GM12878 (cell line): ENCODE data around the gene HDAC9. TPM values are rescaled to one million over a fixed set of nuclear protein-coding genes. Genes with fewer than 3 reads are reported as not detected.

Experiments
- ATAC-seq: fragments of 200-7000 bp; cut with Tn5 transposase; 3 replicates; pipeline ENCODE4 v1.9.1; 2020; ENCODE audit warnings: mild to moderate bottlenecking, moderate library complexity
- BruUV-seq: library from RNA; stranded (reverse); fragments of 400-500 nt; replicated peaks from 2 replicates; lab custom pipeline; 2021; lab: Mats Ljungman, UMichigan
- CTCF ChIA-PET: fragments of 300-600 bp; sonication (Branson Sonifier 250); formaldehyde crosslinking; extraction: SDS; loops from one replicate; lab custom pipeline; 2021; ENCODE audit warnings: inconsistent platforms; lab: Yijun Ruan, JAX
- POLR2A ChIA-PET: fragments of 350-600 bp; formaldehyde crosslinking; extraction: SDS; loops from one replicate; lab custom pipeline; 2021; ENCODE audit warnings: inconsistent platforms; lab: Charles Lee
- RAD21 ChIA-PET: fragments of 300-600 bp; sonication (Branson Sonifier 250); formaldehyde crosslinking; loops from one replicate; lab custom pipeline; 2023; ENCODE audit warnings: antibody characterized with exemption; ENCODE audit not compliant: unreplicated experiment; lab: Charles Lee
- SMC1A ChIA-PET: fragments of 300-600 bp; sonication (Branson Sonifier 250); formaldehyde crosslinking; loops from one replicate; lab custom pipeline; 2023; ENCODE audit not compliant: unreplicated experiment, uncharacterized antibody; lab: Charles Lee
- DNase-seq: peaks from one replicate; pipeline ENCODE4 v3.0.0-alpha.2; 2011; ENCODE audit warnings: low read depth, low spot score
- FAIRE-seq: peaks from 3 replicates; lab custom pipeline; 2011; peaks lifted over from hg19 to GRCh38; lab: Jason Lieb, UNC
- H2AFZ ChIP-seq: 2 replicates; pipeline ENCODE4 v1.6.0; 2011; ENCODE audit warnings: low read depth, low read length, control low read depth; ENCODE audit not compliant: control insufficient read depth
- H3K27ac ChIP-seq: 2 replicates; pipeline ENCODE4 v1.5.1; 2011; ENCODE audit warnings: control low read depth; ENCODE audit not compliant: control insufficient read depth, insufficient read depth
- H3K27me3 ChIP-seq, 2 experiments: replicated peaks in 1 of 2; 2 replicates each; pipeline versions ENCODE4 v1.6.0 to v1.6.1; 2011; ENCODE audit warnings: low read length in 1 of 2; ENCODE audit not compliant: control insufficient read depth in 2 of 2, insufficient read depth in 2 of 2
- H3K36me3 ChIP-seq, 2 experiments: 2 replicates each; pipeline ENCODE4 v1.5.1; 2011; ENCODE audit warnings: low read length in 1 of 2; ENCODE audit not compliant: control insufficient read depth in 2 of 2, insufficient read depth in 2 of 2
- H3K4me1 ChIP-seq: 2 replicates; pipeline ENCODE4 v1.6.1; 2011; ENCODE audit warnings: mild to moderate bottlenecking, low read length, moderate library complexity, mixed read lengths; ENCODE audit not compliant: control insufficient read depth, insufficient read depth
- H3K4me2 ChIP-seq: 2 replicates; pipeline ENCODE4 v1.6.0; 2011; ENCODE audit warnings: control low read depth; ENCODE audit not compliant: control insufficient read depth, insufficient read depth
- H3K4me3 ChIP-seq: fragments of 200-600 bp; sonication (generic); 2 replicates; pipeline ENCODE4 v1.5.1; 2016
- H3K79me2 ChIP-seq: 2 replicates; pipeline ENCODE4 v1.6.0; 2011; ENCODE audit warnings: low read length; ENCODE audit not compliant: control insufficient read depth, insufficient read depth
- H3K9ac ChIP-seq: 2 replicates; pipeline ENCODE4 v1.8.0; 2011; ENCODE audit warnings: low read length, control low read depth, mixed read lengths; ENCODE audit not compliant: control insufficient read depth, insufficient read depth
- H3K9me3 ChIP-seq: replicated peaks from 3 replicates; pipeline ENCODE4 v1.5.1; 2011; ENCODE audit warnings: mild to moderate bottlenecking, low read length; ENCODE audit not compliant: control insufficient read depth, insufficient read depth
- H4K20me1 ChIP-seq: 2 replicates; pipeline ENCODE4 v1.6.0; 2011; ENCODE audit not compliant: control insufficient read depth, insufficient read depth
- BCL11A ChIP-seq: IDR thresholded peaks from 2 replicates; pipeline ENCODE4 v1.6.1; 2011; ENCODE audit warnings: low read depth, low read length
- CBFB ChIP-seq: IDR thresholded peaks from 2 replicates; pipeline ENCODE4 v1.6.1; 2016; ENCODE audit warnings: antibody characterized with exemption, low read depth
- CBX3 ChIP-seq: fragments of 200-600 bp; sonication (generic); IDR thresholded peaks from 2 replicates; pipeline ENCODE4 v1.6.1; 2016; ENCODE audit warnings: low read depth, borderline replicate concordance
- CEBPB ChIP-seq, 2 experiments: fragments of 150-350 bp in 1 of 2; IDR thresholded peaks; 2 replicates each; pipeline ENCODE4 v1.6.1; 2012 to 2014; ENCODE audit warnings: low read depth in 2 of 2, low read length in 2 of 2, borderline replicate concordance in 1 of 2, inconsistent platforms in 1 of 2
- FOXK2 ChIP-seq: fragments of 450-650 bp; IDR thresholded peaks from 2 replicates; pipeline ENCODE4 v1.6.1; 2017; ENCODE audit warnings: mild to moderate bottlenecking, moderate library complexity
- MEF2B ChIP-seq: fragments of 450-650 bp; IDR thresholded peaks from 2 replicates; pipeline ENCODE4 v1.6.1; 2018; ENCODE audit warnings: mild to moderate bottlenecking, moderate library complexity; ENCODE audit not compliant: partially characterized antibody, poor library complexity, severe bottlenecking
- NR2F1 ChIP-seq: fragments of 450-650 bp; conservative IDR thresholded peaks from 2 replicates; pipeline ENCODE4 v1.6.1; 2017; ENCODE audit warnings: mild to moderate bottlenecking
- ZSCAN29 ChIP-seq: fragments of 450-650 bp; IDR thresholded peaks from 2 replicates; pipeline ENCODE4 v1.6.1; 2017; ENCODE audit warnings: mild to moderate bottlenecking, moderate library complexity
- WGBS: methylation state at CpG from one replicate; pipeline ENCODE4 v1.1.6; 2016; ENCODE audit warnings: low lambda C conversion rate; ENCODE audit not compliant: insufficient replicate concordance, insufficient coverage; ENCODE audit errors: missing lambda C conversion rate; 5-methylcytosine and 5-hydroxymethylcytosine counted together
- in situ Hi-C: fragments of 300-500 bp; cut with MboI; formaldehyde crosslinking; loops from 9 replicates; pipeline ENCODE4 v1.14.3; 2018; ENCODE audit warnings: mixed read lengths
- intact Hi-C: fragments of 100-400 bp; cut with micrococcal nuclease; formaldehyde crosslinking; loops from one replicate; pipeline ENCODE4 v1.14.2; 2022; ENCODE audit not compliant: unreplicated experiment
- polyA plus RNA-seq, 11 experiments: library from polyadenylated mRNA; depleted of rRNA in 4 of 11; unstranded in 6 of 11; stranded (reverse) in 5 of 11; fragments of >200 nt; fragmentation: Nextera tagmentation in 4 of 11; fragmentation: Illumina TruSeq in 1 of 11; extraction: Ambion mirVana in 4 of 11; extraction: Trizol in 1 of 11; gene quantifications; 1 replicate in 1 of 11; 2 replicates in 10 of 11; pipeline versions ENCODE4 v1.2.1 to v1.2.3, GENCODE V29; 2011 to 2016; ENCODE audit warnings: inconsistent platforms in 2 of 11, missing spikeins in 2 of 11, low read depth in 1 of 11
- total RNA-seq, 4 experiments: library from RNA; depleted of rRNA in 3 of 4; stranded (reverse); fragments of >200 nt in 3 of 4; fragmentation: Illumina TruSeq in 1 of 4; extraction: Trizol in 1 of 4; gene quantifications; 2 replicates each; pipeline versions ENCODE4 v1.2.1 to v1.2.3, GENCODE V29; 2013 to 2021
- TF ChIP-seq, protein P1 (sequence below): fragments of 450-650 bp; IDR thresholded peaks from 2 replicates; pipeline ENCODE4 v1.6.1; 2017; ENCODE audit warnings: mild to moderate bottlenecking, low read depth, inconsistent platforms; ENCODE audit not compliant: poor library complexity, severe bottlenecking
- TF ChIP-seq, protein P2 (sequence below): fragments of 450-650 bp; IDR thresholded peaks from 2 replicates; pipeline ENCODE4 v1.6.1; 2017; ENCODE audit warnings: mild to moderate bottlenecking, moderate library complexity
- TF ChIP-seq, protein P3 (sequence below): fragments of 450-650 bp; formaldehyde crosslinking; IDR thresholded peaks from 2 replicates; pipeline ENCODE4 v1.4.0; 2022; ENCODE audit warnings: mild to moderate bottlenecking, moderate library complexity

The HDAC9 gene
- total and polyA plus RNA-seq, 10 of the 15 experiments (the other 5 are each of a cell fraction or from before 2014, with no cell fraction given) = 0.73 to 12.8 (median 0.92) TPM

DNA sequence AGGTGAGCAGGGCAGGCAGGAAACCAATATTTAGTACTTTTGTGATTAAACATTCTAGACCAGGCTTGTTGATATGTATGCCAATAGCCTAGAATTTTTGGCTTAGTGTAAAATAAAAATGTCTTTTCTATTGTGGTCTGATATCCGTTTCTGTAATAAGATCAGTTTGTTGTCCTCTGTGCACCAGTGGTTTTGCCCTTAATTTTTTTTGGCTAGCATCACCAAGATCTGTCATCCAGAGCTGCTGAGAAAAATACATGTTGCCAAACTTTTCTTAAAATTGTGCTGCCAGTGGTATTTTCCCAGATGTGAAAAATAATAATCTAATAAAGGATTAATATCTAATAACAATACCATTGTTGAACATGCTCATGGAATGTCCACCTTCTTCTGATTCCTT lies 506.3 kb downstream of the HDAC9 start:
- SMC1A ChIA-PET = no interaction called here
- no peaks in the 10 kb centered on the region for H3K9me3 ChIP-seq
- RAD21 ChIA-PET = no interaction called here
- no TSS peak for BruUV-seq
- DNase-seq (no peak), ATAC-seq (no peak), FAIRE-seq (no peak)
- POLR2A ChIA-PET = no interaction called here
- H3K4me1 ChIP-seq = no peaks in the 10 kb centered on the region
- intact Hi-C loops = no loop called here
- H3K9ac ChIP-seq = no peak overlapping the region
- CTCF ChIA-PET = no interaction called here
- H2AFZ ChIP-seq = no peak overlapping the region
- no peaks in the 10 kb centered on the region for H4K20me1 ChIP-seq
- no peaks in the 10 kb centered on the region for H3K36me3 ChIP-seq
- H3K79me2 ChIP-seq = no peaks in the 10 kb centered on the region
- 0% methylated on average over 1 of the region's 1 CpG for WGBS
- H3K27me3 ChIP-seq = no peaks in the 10 kb centered on the region
- H3K4me3 ChIP-seq = no peak overlapping the region
- in situ Hi-C loops = no loop called here
- no peak overlapping the region for H3K4me2 ChIP-seq
- H3K27ac ChIP-seq = no peak overlapping the region
- TF ChIP-seq MEF2B (no peak), FOXK2 (no peak), ZSCAN29 (no peak), CBFB (no peak), CBX3 (no peak), CEBPB (IDR thresholded peaks at IDR 0.05; ENCODE audit: borderline replicate concordance in 1 of 2, low read depth in 2 of 2, low read length in 2 of 2) (no peak), NR2F1 (no peak), BCL11A (no peak)
- TF ChIP-seq, protein P1, sequence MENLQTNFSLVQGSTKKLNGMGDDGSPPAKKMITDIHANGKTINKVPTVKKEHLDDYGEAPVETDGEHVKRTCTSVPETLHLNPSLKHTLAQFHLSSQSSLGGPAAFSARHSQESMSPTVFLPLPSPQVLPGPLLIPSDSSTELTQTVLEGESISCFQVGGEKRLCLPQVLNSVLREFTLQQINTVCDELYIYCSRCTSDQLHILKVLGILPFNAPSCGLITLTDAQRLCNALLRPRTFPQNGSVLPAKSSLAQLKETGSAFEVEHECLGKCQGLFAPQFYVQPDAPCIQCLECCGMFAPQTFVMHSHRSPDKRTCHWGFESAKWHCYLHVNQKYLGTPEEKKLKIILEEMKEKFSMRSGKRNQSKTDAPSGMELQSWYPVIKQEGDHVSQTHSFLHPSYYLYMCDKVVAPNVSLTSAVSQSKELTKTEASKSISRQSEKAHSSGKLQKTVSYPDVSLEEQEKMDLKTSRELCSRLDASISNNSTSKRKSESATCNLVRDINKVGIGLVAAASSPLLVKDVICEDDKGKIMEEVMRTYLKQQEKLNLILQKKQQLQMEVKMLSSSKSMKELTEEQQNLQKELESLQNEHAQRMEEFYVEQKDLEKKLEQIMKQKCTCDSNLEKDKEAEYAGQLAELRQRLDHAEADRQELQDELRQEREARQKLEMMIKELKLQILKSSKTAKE = no peak
- TF ChIP-seq, protein P2, sequence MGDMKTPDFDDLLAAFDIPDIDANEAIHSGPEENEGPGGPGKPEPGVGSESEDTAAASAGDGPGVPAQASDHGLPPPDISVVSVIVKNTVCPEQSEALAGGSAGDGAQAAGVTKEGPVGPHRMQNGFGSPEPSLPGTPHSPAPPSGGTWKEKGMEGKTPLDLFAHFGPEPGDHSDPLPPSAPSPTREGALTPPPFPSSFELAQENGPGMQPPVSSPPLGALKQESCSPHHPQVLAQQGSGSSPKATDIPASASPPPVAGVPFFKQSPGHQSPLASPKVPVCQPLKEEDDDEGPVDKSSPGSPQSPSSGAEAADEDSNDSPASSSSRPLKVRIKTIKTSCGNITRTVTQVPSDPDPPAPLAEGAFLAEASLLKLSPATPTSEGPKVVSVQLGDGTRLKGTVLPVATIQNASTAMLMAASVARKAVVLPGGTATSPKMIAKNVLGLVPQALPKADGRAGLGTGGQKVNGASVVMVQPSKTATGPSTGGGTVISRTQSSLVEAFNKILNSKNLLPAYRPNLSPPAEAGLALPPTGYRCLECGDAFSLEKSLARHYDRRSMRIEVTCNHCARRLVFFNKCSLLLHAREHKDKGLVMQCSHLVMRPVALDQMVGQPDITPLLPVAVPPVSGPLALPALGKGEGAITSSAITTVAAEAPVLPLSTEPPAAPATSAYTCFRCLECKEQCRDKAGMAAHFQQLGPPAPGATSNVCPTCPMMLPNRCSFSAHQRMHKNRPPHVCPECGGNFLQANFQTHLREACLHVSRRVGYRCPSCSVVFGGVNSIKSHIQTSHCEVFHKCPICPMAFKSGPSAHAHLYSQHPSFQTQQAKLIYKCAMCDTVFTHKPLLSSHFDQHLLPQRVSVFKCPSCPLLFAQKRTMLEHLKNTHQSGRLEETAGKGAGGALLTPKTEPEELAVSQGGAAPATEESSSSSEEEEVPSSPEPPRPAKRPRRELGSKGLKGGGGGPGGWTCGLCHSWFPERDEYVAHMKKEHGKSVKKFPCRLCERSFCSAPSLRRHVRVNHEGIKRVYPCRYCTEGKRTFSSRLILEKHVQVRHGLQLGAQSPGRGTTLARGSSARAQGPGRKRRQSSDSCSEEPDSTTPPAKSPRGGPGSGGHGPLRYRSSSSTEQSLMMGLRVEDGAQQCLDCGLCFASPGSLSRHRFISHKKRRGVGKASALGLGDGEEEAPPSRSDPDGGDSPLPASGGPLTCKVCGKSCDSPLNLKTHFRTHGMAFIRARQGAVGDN = no peak
- TF ChIP-seq, protein P3, sequence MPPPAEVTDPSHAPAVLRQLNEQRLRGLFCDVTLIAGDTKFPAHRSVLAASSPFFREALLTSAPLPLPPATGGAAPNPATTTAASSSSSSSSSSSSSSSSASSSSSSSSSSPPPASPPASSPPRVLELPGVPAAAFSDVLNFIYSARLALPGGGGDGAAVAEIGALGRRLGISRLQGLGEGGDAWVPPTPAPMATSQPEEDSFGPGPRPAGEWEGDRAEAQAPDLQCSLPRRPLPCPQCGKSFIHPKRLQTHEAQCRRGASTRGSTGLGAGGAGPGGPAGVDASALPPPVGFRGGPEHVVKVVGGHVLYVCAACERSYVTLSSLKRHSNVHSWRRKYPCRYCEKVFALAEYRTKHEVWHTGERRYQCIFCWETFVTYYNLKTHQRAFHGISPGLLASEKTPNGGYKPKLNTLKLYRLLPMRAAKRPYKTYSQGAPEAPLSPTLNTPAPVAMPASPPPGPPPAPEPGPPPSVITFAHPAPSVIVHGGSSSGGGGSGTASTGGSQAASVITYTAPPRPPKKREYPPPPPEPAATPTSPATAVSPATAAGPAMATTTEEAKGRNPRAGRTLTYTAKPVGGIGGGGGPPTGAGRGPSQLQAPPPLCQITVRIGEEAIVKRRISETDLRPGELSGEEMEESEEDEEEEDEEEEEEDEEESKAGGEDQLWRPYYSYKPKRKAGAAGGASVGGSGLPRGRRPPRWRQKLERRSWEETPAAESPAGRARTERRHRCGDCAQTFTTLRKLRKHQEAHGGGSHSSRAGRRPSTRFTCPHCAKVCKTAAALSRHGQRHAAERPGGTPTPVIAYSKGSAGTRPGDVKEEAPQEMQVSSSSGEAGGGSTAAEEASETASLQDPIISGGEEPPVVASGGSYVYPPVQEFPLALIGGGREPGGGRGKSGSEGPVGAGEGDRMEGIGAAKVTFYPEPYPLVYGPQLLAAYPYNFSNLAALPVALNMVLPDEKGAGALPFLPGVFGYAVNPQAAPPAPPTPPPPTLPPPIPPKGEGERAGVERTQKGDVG (CRISPR knock-in tag) = no peak
